B cell (primary cell): Measurements from ENCODE around the gene TBX20. TPM values are rescaled to one million over a fixed set of nuclear protein-coding genes. Genes with fewer than 3 reads are reported as not detected.

Experiments
- ATAC-seq: fragments of 200-7000 bp; cut with Tn5 transposase; one replicate; pipeline ENCODE4 v1.10.0; 2021; ENCODE audit warnings: low read depth, mild to moderate bottlenecking, moderate number of reproducible peaks, moderate library complexity
- CTCF ChIA-PET: fragments of 350-600 bp; sonication (Branson Sonifier 250); formaldehyde crosslinking; loops from one replicate; lab custom pipeline; 2021; ENCODE audit warnings: antibody characterized with exemption, inconsistent platforms; lab: Charles Lee
- POLR2A ChIA-PET: fragments of 350-600 bp; sonication (Branson Sonifier 250); formaldehyde crosslinking; loops from one replicate; lab custom pipeline; 2021; ENCODE audit warnings: antibody characterized with exemption; lab: Charles Lee
- DNase-seq: peaks from one replicate; pipeline ENCODE4 v3.0.0; 2013
- H2AFZ ChIP-seq: 2 replicates; pipeline ENCODE4 v1.6.1; 2012; ENCODE audit warnings: mild to moderate bottlenecking, low read depth, low read length; ENCODE audit not compliant: insufficient read depth, poor library complexity, severe bottlenecking
- H3K27ac ChIP-seq, 2 donors: 1 replicate in 1 of 2; 2 replicates in 1 of 2; pipeline ENCODE4 v1.5.1; 2012 to 2013; ENCODE audit warnings: low read length in 2 of 2, mild to moderate bottlenecking in 2 of 2, moderate library complexity in 1 of 2
- H3K27me3 ChIP-seq, 4 experiments: fragments of 200-600 bp in 1 of 4; sonication (generic) in 1 of 4; replicated peaks in 1 of 4; 1 replicate in 2 of 4; 2 replicates in 2 of 4; pipeline versions ENCODE4 v1.6.1 to v1.7.0; 2013 to 2016; ENCODE audit warnings: low read length in 3 of 4, mild to moderate bottlenecking in 2 of 4, mixed read lengths in 1 of 4, moderate library complexity in 1 of 4; ENCODE audit not compliant: insufficient read depth in 4 of 4, control insufficient read depth in 3 of 4; ENCODE audit errors: control extremely low read depth in 1 of 4
- H3K36me3 ChIP-seq, 2 experiments: replicated peaks in 1 of 2; 1 replicate in 1 of 2; 2 replicates in 1 of 2; pipeline versions ENCODE4 v1.6.1 to v1.7.1; 2013; ENCODE audit warnings: low read length in 1 of 2; ENCODE audit not compliant: insufficient read depth in 2 of 2, control insufficient read depth in 1 of 2; ENCODE audit errors: control extremely low read depth in 1 of 2, extremely low read depth in 1 of 2
- H3K4me1 ChIP-seq, 2 donors: fragments of 200-600 bp in 1 of 2; sonication (generic) in 1 of 2; 1 replicate in 1 of 2; 2 replicates in 1 of 2; pipeline versions ENCODE4 v1.5.1 to v1.6.1; 2013 to 2017; ENCODE audit warnings: low read length in 2 of 2; ENCODE audit not compliant: control insufficient read depth in 2 of 2, insufficient read depth in 2 of 2
- H3K4me2 ChIP-seq: replicated peaks from 2 replicates; pipeline ENCODE3; 2012; ENCODE audit warnings: mild to moderate bottlenecking, low read depth, low read length; ENCODE audit not compliant: poor library complexity, severe bottlenecking
- H3K4me3 ChIP-seq, 5 experiments: fragments of 200-600 bp in 1 of 5; sonication (generic) in 1 of 5; 1 replicate in 3 of 5; 2 replicates in 2 of 5; pipeline versions ENCODE4 v1.5.1 to v1.7.0; 2011 to 2016; ENCODE audit warnings: low read length in 4 of 5, mild to moderate bottlenecking in 4 of 5, low read depth in 2 of 5, control low read depth in 1 of 5, moderate library complexity in 1 of 5; ENCODE audit not compliant: insufficient read depth in 1 of 5; ENCODE audit errors: control extremely low read depth in 1 of 5, extremely low read depth in 1 of 5
- H3K79me2 ChIP-seq: fragments of 200-600 bp; sonication (generic); one replicate; pipeline ENCODE4 v1.6.0; 2016; ENCODE audit warnings: low read length; ENCODE audit not compliant: control insufficient read depth, insufficient read depth
- H3K9ac ChIP-seq: fragments of 200-600 bp; sonication (generic); 2 replicates; pipeline ENCODE4 v1.6.1; 2017; ENCODE audit warnings: mild to moderate bottlenecking, low read length, moderate library complexity
- H3K9me3 ChIP-seq, 3 donors: one replicate each; pipeline versions ENCODE4 v1.6.1 to v1.7.1; 2013; ENCODE audit warnings: low read length in 2 of 3; ENCODE audit not compliant: control insufficient read depth in 2 of 3, insufficient read depth in 1 of 3; ENCODE audit errors: control extremely low read depth in 1 of 3
- H4K20me1 ChIP-seq: 2 replicates; pipeline ENCODE4 v1.6.0; 2012; ENCODE audit warnings: mild to moderate bottlenecking, low read length; ENCODE audit not compliant: insufficient read depth, control insufficient read depth, poor library complexity, severe bottlenecking
- H3K27ac Mint-ChIP-seq: one replicate; pipeline ENCODE4 v1.8.0; 2021; ENCODE audit warnings: mixed read lengths
- H3K27me3 Mint-ChIP-seq: one replicate; pipeline ENCODE4 v1.8.0; 2021; ENCODE audit warnings: mixed read lengths
- H3K4me1 Mint-ChIP-seq: one replicate; pipeline ENCODE4 v1.8.0; 2021; ENCODE audit warnings: mixed read lengths
- H3K4me3 Mint-ChIP-seq: one replicate; pipeline ENCODE4 v1.8.0; 2021; ENCODE audit warnings: mixed read lengths
- H3K9me3 Mint-ChIP-seq: one replicate; pipeline ENCODE4 v1.8.0; 2022; ENCODE audit warnings: mixed read lengths; ENCODE audit not compliant: insufficient read depth
- CTCF ChIP-seq: fragments of 200-600 bp; IDR thresholded peaks from one replicate; pipeline ENCODE4 v1.8.0; 2022; ENCODE audit warnings: antibody characterized with exemption, mild to moderate bottlenecking
- EZH2 ChIP-seq: IDR thresholded peaks from 2 replicates; pipeline ENCODE4 v1.6.1; 2012; ENCODE audit warnings: borderline replicate concordance, low read depth, mild to moderate bottlenecking, moderate library complexity, low read length; ENCODE audit not compliant: insufficient read depth, poor library complexity, severe bottlenecking
- WGBS: methylation state at CpG from one replicate; pipeline ENCODE4 v1.1.5; 2013; ENCODE audit warnings: missing lambda C conversion rate; ENCODE audit not compliant: insufficient coverage; 5-methylcytosine and 5-hydroxymethylcytosine counted together
- intact Hi-C: fragments of 100-400 bp; cut with micrococcal nuclease; formaldehyde crosslinking; loops from one replicate; pipeline ENCODE4 v1.10.0; 2022
- polyA plus RNA-seq: library from polyadenylated mRNA; depleted of rRNA; stranded (reverse); fragments of >200 nt; gene quantifications from 2 replicates; pipeline ENCODE4 v1.2.3, GENCODE V29; 2012
- total RNA-seq, 2 donors: library from RNA; stranded (reverse); fragments of 120-200 nt in 1 of 2; gene quantifications; 1 replicate in 1 of 2; 2 replicates in 1 of 2; pipeline versions ENCODE4 v1.2.3 to v1.2.4, GENCODE V29; 2013 to 2022

The TBX20 gene
- total and polyA plus RNA-seq, 2 donors (not counting 1 experiment from before 2014, with no cell fraction given), result 0.25 TPM; not detected in 1

DNA sequence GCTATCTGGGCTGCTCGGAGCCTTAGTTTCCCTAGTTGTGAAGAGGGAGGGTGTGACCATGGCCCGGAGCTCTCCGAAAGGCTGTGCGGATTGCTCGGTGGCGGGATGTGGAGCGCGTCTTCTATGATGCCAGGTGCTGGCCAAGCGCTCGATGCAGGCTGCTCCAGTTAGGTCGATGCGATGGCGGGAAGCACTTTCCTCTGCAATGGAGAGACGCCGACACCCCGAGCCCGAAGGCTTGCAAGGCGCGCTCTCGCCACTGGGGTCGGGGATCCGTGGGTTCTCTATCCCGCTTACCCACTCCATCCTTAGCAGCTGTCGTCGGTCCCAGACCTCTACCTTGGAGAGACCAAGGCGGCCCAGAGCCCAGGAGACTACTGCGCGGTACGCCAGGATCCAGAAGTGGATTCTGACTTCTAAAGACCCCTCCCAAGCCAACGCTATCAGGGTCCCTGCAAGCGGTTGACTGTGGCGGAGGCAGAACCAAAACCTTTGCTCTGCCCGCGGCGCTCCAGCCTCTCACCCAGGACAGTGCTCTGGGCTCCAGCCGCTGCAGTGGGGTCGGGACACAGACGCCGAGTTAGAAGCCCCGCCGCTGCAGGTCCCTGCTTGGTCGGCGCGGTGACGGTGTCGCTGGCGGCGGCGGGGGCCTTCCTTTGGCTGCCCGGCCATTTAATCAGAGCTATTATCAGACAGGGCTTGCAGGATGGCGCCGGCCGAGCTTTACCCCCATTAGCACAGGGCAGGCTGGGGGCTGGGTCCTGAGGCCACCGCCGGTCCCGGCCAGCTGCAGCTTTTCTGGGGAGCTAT, 7.8 kb upstream of the TBX20 start:
- Histone ChIP-seq H3K36me3 (no peaks in the 10 kb centered on the region), H3K27me3 (peaks cover 0 to 86% (median 64%) of the 10 kb centered on the region in 4 experiments), H3K4me3 (no peak overlapping the region), H3K27ac (no peak overlapping the region), H3K79me2 (no peaks in the 10 kb centered on the region), H2AFZ (no peak overlapping the region), H3K4me1 (peaks cover 8 to 34% of the 10 kb centered on the region in 2 donors), H3K4me2 (no peak overlapping the region), H4K20me1 (no peaks in the 10 kb centered on the region), H3K9me3 (peaks cover 0 to 37% (median 0%) of the 10 kb centered on the region in 3 donors), H3K9ac (no peak overlapping the region)
- DNase-seq (no peak), ATAC-seq (no peak)
- H3K4me3 Mint-ChIP-seq, result no peak overlapping the region
- no peak overlapping the region for H3K27ac Mint-ChIP-seq
- POLR2A ChIA-PET, result no interaction called here
- WGBS, result 9% methylated on average over 56 of the region's 56 CpGs
- H3K9me3 Mint-ChIP-seq, result no peaks in the 10 kb centered on the region
- intact Hi-C loops, result no loop called here
- TF ChIP-seq CTCF (no peak), EZH2 (no peak)
- peaks cover 4% of the 10 kb centered on the region for H3K4me1 Mint-ChIP-seq
- CTCF ChIA-PET, result no interaction called here
- H3K27me3 Mint-ChIP-seq, result peaks cover 69% of the 10 kb centered on the region

DNA sequence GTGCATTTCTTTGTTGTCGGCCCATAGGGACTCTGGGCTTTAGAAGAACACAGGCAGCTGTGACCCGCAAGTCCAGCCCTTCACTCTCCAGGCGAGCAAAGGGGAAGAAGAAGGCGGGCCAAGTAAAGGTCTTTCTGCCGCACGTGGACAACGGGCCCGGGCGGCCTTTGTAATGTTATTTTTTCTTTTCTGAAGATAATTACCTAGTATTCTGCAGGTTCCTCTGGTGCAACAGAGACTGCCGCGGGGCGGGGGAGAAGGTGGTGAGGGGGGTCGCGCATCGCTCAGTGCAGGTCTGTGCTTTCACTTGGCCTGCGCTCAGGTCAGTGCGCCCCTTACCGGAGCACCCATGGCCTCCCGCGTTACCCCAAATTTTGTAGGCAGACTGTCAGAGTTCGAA, 7.1 kb upstream of the TBX20 start:
- peaks cover 72% of the 10 kb centered on the region for H3K27me3 Mint-ChIP-seq
- Histone ChIP-seq H3K27ac (no peak overlapping the region), H3K27me3 (peaks cover 0 to 90% (median 69%) of the 10 kb centered on the region in 4 experiments), H3K79me2 (no peaks in the 10 kb centered on the region), H3K9me3 (peaks cover 0 to 43% (median 0%) of the 10 kb centered on the region in 3 donors), H2AFZ (no peak overlapping the region), H3K36me3 (no peaks in the 10 kb centered on the region), H3K4me3 (no peak overlapping the region), H3K4me2 (no peak overlapping the region), H3K9ac (no peak overlapping the region), H3K4me1 (peaks cover 8 to 37% of the 10 kb centered on the region in 2 donors), H4K20me1 (no peaks in the 10 kb centered on the region)
- H3K9me3 Mint-ChIP-seq, result no peaks in the 10 kb centered on the region
- H3K4me3 Mint-ChIP-seq, result no peak overlapping the region
- no peak overlapping the region for H3K27ac Mint-ChIP-seq
- intact Hi-C loops, result no loop called here
- POLR2A ChIA-PET, result no interaction called here
- no peak for TF ChIP-seq CTCF
- TF ChIP-seq EZH2, result no peak
- H3K4me1 Mint-ChIP-seq, result peaks cover 4% of the 10 kb centered on the region
- CTCF ChIA-PET, result no interaction called here
- WGBS, result 7% methylated on average over 17 of the region's 21 CpGs
- DNase-seq (no peak), ATAC-seq (no peak)
